Measurements from ENCODE around the gene TEDC1.

The TEDC1 gene

GRCh38 chr14:105531088-105531893 lies 40.2 kb downstream of the TEDC1 start:
- H3K4me3 ChIP-seq (ENCODE audit: low read depth, low read length), result no peak overlapping the region
- peaks cover 0 to 24% of the 10 kb centered on the region in 2 experiments; a peak in 1 of 3 replicates for H3K36me3 ChIP-seq (ENCODE audit: control insufficient read depth in 2 of 2, insufficient read depth in 1 of 2, low read length in 2 of 2)
- CTCF ChIA-PET, result interaction anchor here (0.9 to 3.5 kb wide), 3 partner anchors 15 to 161 kb away, joined by 4 to 15 read pairs (median 4); no protein-coding TSS in a partner anchor
- H3K4me1 ChIP-seq (ENCODE audit: control insufficient read depth, insufficient read depth, low read length), result 0 out of 2 replicates have a peak, but pooled peaks cover 2% of the 10 kb centered on the region
- POLR2A ChIA-PET, result no interaction called here
- no peaks in the 10 kb centered on the region for H3K9me3 ChIP-seq (ENCODE audit: control insufficient read depth, insufficient read depth, low read depth, low read length)
- H3K27ac ChIP-seq (ENCODE audit: extremely low read depth, low read depth, low read length), result no peak overlapping the region
- no peak for TF ChIP-seq ZSCAN18 (tag by site-specific recombination; IDR thresholded peaks at IDR 0.05)
- peak; percentile 66 for TF ChIP-seq ZFHX2 (tag by site-specific recombination; conservative IDR thresholded peaks at IDR 0.05)
- TF ChIP-seq EGR2 (tag by site-specific recombination; IDR thresholded peaks at IDR 0.05; ENCODE audit: low read depth), result peak; percentile 33; the same call in 1 of the 2 replicates

GRCh38 chr14:105531894-105532623 lies 41.0 kb downstream of the TEDC1 start:
- Histone ChIP-seq H3K36me3 (ENCODE audit: control insufficient read depth in 2 of 2, insufficient read depth in 1 of 2, low read length in 2 of 2) (peaks cover 0 to 24% of the 10 kb centered on the region in 2 experiments; a peak in 1 of 3 replicates), H3K9me3 (ENCODE audit: control insufficient read depth, insufficient read depth, low read depth, low read length) (no peaks in the 10 kb centered on the region), H3K4me3 (ENCODE audit: low read depth, low read length) (no peak overlapping the region), H3K4me1 (ENCODE audit: control insufficient read depth, insufficient read depth, low read length) (0 out of 2 replicates have a peak, but pooled peaks cover 1% of the 10 kb centered on the region), H3K27ac (ENCODE audit: extremely low read depth, low read depth, low read length) (no peak overlapping the region)
- ChIA-PET CTCF (interaction anchor here (0.9 to 3.5 kb wide), 5 partner anchors 16 to 161 kb away, joined by 3 to 15 read pairs (median 4); no protein-coding TSS in a partner anchor), POLR2A (no interaction called here)
- TF ChIP-seq KLF17 (tag by site-specific recombination; IDR thresholded peaks at IDR 0.05) (no peak), PRDM1 (tag by site-specific recombination; IDR thresholded peaks at IDR 0.05) (no peak), ZBTB21 (tag by site-specific recombination; IDR thresholded peaks at IDR 0.05) (no peak), ZNF623 (tag by site-specific recombination; IDR thresholded peaks at IDR 0.05) (no peak), ZNF658 (tag by site-specific recombination; IDR thresholded peaks at IDR 0.05) (no peak), HIC1 (tag by site-specific recombination; IDR thresholded peaks at IDR 0.05) (0 out of 2 replicates have a peak, but pooled peaks have one; percentile 9), ZNF24 (tag by site-specific recombination; IDR thresholded peaks at IDR 0.05) (no peak), ZNF394 (tag by site-specific recombination; IDR thresholded peaks at IDR 0.05; ENCODE audit: borderline replicate concordance) (peak; percentile 48; the same call in 1 of the 2 replicates), ZNF169 (tag by site-specific recombination; IDR thresholded peaks at IDR 0.05) (no peak), ZNF707 (tag by site-specific recombination; IDR thresholded peaks at IDR 0.05) (no peak), ZNF132 (tag by site-specific recombination; IDR thresholded peaks at IDR 0.05; ENCODE audit: borderline replicate concordance) (no peak), ZNF555 (tag by site-specific recombination; conservative IDR thresholded peaks at IDR 0.05) (no peak), ZNF10 (tag by site-specific recombination; IDR thresholded peaks at IDR 0.05) (no peak), ZNF157 (tag by site-specific recombination; IDR thresholded peaks at IDR 0.05) (no peak), ZNF701 (tag by site-specific recombination; IDR thresholded peaks at IDR 0.05) (no peak), ZNF510 (tag by site-specific recombination; IDR thresholded peaks at IDR 0.05; ENCODE audit: insufficient replicate concordance) (no peak), ZNF211 (tag by site-specific recombination; IDR thresholded peaks at IDR 0.05; ENCODE audit: low read depth) (no peak)
